Right atrium auricular region (tissue), 2 donors: ENCODE measurements around the gene SPTBN1. TPM values are rescaled to one million over a fixed set of nuclear protein-coding genes. Genes with fewer than 3 reads are reported as not detected.
A peak's percentile ranks its signal among the peaks of the same experiment; 100 is the strongest.

Experiments used
- DNase-seq: peaks from one replicate; pipeline ENCODE4 v3.0.0-alpha.2; 2019; ENCODE audit warnings: low spot score
- H3K27ac ChIP-seq, 2 donors: fragments of 200-600 bp; sonication (generic); 1 replicate in 1 of 2; 2 replicates in 1 of 2; pipeline ENCODE4 v1.5.1; 2016 to 2019
- H3K27me3 ChIP-seq, 2 donors: fragments of 200-600 bp; sonication (generic); one replicate each; pipeline versions ENCODE4 v1.5.1 to v1.6.0; 2017 to 2019
- H3K36me3 ChIP-seq: fragments of 200-600 bp; sonication (generic); one replicate; pipeline ENCODE4 v1.5.1; 2016
- H3K4me1 ChIP-seq, 2 donors: fragments of 200-600 bp; sonication (generic); one replicate each; pipeline versions ENCODE4 v1.5.1 to v1.6.0; 2017 to 2019
- H3K4me3 ChIP-seq, 2 donors: fragments of 200-600 bp; sonication (generic); 1 replicate in 1 of 2; 2 replicates in 1 of 2; pipeline ENCODE4 v1.5.1; 2017 to 2019; ENCODE audit warnings: mild to moderate bottlenecking in 1 of 2, moderate library complexity in 1 of 2
- H3K9me3 ChIP-seq, 2 donors: fragments of 200-600 bp; sonication (generic); one replicate each; pipeline ENCODE4 v1.5.1; 2019
- total RNA-seq, 2 donors: library from RNA; depleted of rRNA; stranded (reverse); fragments of >200 nt; gene quantifications; one replicate each; pipeline ENCODE4 v1.1.0, GENCODE V29; 2016
- TF ChIP-seq, protein P1 (sequence below), 2 donors: fragments of 200-600 bp; sonication (generic); IDR thresholded peaks; one replicate each; pipeline ENCODE4 v1.5.1; 2019; ENCODE audit warnings: antibody characterized with exemption in 2 of 2

Gene SPTBN1
- 100 to 1,000 TPM; 265 to 382 TPM for total RNA-seq

DNA sequence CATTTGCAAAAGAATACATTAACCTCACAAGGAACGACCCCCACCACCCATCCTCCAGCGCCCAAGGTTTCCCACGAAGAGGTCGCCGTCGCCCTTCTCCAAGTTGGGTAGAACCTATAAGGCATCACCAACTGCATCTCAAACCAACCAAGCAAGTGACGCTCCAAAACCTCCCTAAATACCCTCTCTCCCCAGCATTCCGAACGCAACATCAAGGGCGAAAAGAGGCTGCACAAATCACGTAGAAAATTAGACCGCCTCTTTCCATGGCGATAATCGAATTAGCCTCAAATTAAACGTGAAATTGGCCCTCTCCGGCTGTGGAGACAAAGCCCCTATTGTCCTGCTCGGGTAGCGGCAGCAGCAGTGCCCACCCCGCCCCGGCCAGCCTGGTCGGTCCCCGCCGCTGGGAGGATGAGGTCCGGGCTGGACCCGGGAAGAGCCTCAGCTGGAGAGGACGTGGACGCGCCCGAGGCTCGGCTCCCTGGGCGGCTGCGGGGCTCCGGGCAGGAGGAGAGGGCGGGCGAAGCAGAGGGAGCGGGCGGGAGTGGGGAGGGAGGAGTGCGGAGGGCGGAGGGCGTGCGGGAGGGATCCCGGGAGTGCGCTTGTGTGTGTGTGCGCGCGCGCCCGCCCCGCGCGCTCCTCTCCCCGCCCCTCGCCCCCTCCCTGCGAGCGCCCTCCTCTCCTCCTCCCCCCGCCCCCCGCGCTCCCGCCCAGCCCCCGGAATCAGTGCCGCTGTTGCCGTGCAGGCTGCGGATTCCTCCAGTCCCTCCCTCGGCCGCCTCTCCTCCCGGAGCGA is at the start of gene SPTBN1:
SPTBN1 (plus strand) TSS at position 765 of the 799 bp plus-strand sequence. CDS start 70,092 bp downstream, outside the sequence.
- Histone ChIP-seq H3K36me3 (no peaks in the 10 kb centered on the region), H3K27me3 (no peaks in the 10 kb centered on the region), H3K9me3 (no peaks in the 10 kb centered on the region), H3K27ac (peak within 1 kb of the TSS; percentile 96 to 97), H3K4me1 (peaks cover 0 to 34% of the 10 kb centered on the region in 2 donors), H3K4me3 (peak within 1 kb of the TSS; percentile 71 to 89)
- DNase-seq: peak; percentile 89
- TF ChIP-seq, protein P1, sequence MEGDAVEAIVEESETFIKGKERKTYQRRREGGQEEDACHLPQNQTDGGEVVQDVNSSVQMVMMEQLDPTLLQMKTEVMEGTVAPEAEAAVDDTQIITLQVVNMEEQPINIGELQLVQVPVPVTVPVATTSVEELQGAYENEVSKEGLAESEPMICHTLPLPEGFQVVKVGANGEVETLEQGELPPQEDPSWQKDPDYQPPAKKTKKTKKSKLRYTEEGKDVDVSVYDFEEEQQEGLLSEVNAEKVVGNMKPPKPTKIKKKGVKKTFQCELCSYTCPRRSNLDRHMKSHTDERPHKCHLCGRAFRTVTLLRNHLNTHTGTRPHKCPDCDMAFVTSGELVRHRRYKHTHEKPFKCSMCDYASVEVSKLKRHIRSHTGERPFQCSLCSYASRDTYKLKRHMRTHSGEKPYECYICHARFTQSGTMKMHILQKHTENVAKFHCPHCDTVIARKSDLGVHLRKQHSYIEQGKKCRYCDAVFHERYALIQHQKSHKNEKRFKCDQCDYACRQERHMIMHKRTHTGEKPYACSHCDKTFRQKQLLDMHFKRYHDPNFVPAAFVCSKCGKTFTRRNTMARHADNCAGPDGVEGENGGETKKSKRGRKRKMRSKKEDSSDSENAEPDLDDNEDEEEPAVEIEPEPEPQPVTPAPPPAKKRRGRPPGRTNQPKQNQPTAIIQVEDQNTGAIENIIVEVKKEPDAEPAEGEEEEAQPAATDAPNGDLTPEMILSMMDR (IDR thresholded peaks at IDR 0.05): no peak

DNA sequence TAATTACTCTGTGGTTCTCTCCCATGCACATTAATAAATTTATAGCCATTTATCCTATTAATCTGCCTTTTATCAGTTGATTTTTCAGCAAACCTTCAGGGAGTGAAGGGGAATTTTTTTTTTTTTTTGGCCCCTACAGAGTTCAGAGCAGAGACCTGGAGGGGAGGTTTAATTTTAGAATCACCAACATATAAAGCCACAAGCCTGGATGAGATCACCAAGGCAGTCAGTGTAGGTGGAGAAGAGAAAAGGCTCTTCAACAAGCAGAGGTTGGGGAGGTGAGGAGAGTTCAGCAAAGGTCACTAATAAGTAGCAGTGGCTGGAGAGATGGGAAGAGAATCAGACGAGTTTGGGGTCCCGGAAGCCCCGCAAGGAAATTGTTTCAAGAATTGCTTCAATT is 48.4 kb upstream of the SPTBN1 start:
- peaks cover 2 to 15% of the 10 kb centered on the region in 2 donors for H3K4me1 ChIP-seq

DNA sequence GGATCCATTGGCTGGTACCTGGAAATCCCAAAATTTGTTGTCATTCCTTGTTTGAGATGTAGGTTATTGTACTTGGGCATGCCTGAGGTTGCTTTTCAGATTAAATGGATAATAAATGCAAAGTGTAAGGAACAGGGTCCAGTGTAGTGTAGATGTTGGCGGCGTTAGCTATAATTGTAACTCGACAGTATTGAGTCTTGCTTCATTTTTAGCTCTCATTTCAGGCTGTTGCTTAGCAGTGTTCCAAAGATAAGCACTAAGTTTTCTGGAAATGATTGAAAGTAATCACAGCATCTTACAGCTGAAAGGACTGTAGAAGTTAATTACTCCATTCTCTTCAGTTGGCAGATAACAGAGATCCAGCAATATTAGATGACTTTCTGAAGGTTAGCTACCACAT is 47.8 kb upstream of the SPTBN1 start:
- no peak for DNase-seq
- Histone ChIP-seq H3K27me3 (no peaks in the 10 kb centered on the region), H3K27ac (no peak overlapping the region)

More for the DNA sequence above, 48.4 kb upstream of the SPTBN1 start:
- H3K4me3 ChIP-seq: no peak overlapping the region
- H3K9me3 ChIP-seq: no peaks in the 10 kb centered on the region
- no peaks in the 10 kb centered on the region for H3K36me3 ChIP-seq
- H3K27ac ChIP-seq: no peak overlapping the region
- no peak for DNase-seq
- TF ChIP-seq, protein P1 (IDR thresholded peaks at IDR 0.05): no peak
- H3K27me3 ChIP-seq: no peaks in the 10 kb centered on the region

DNA sequence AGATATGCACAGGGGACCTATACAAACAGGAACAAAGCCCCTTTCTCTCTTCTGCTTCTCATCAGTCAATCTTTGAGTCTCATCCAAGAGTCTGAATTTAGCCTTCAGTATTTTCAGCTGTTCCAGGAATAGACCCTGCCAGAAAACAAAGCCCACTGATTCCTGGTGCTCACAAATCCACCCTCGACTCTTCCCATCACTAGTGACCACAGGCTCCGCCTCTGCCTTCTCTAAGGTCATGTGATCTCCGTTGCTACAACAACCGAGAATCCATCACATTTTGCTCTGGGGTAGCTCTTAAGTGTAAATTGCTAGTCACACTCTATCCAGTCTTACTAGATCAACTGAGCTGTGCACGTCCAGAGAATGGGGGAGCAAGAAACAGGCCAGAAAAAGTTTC is 46.4 kb upstream of the SPTBN1 start:
- Histone ChIP-seq H3K36me3 (no peaks in the 10 kb centered on the region), H3K27me3 (no peaks in the 10 kb centered on the region), H3K4me1 (peaks cover 0 to 15% of the 10 kb centered on the region in 2 donors), H3K9me3 (no peaks in the 10 kb centered on the region), H3K27ac (no peak overlapping the region), H3K4me3 (no peak overlapping the region)
- TF ChIP-seq, protein P1 (IDR thresholded peaks at IDR 0.05): no peak
- no peak for DNase-seq

More for the DNA sequence above, 47.8 kb upstream of the SPTBN1 start:
- Histone ChIP-seq H3K9me3 (no peaks in the 10 kb centered on the region), H3K4me1 (peaks cover 2 to 15% of the 10 kb centered on the region in 2 donors), H3K36me3 (no peaks in the 10 kb centered on the region), H3K4me3 (no peak overlapping the region)
- TF ChIP-seq, protein P1 (IDR thresholded peaks at IDR 0.05): no peak

DNA sequence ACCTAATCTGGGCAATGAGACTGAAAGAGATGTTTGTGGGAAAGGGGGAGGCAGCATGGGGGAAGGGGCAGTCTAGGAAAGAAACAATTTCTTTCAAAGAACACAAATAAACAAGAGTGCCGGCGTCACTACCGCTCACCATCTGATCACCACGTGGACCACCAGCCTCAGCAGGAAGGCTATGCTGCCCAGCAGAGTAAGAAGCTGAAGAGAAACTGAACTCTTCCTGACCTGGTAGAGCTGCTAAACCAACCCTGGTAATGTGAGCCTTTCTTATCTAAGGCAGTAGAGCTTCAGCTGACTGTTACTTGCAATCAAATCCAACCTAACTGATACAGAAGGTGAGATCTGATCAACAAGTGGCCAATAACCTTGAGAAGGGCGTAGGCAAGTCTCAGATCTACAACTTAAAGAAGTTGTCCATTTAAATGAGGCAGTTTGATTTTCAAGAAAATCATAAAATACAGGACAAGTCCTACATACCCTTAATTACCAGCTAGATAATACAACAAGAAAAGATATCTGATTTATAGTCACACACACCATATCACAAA is 44.2 kb upstream of the SPTBN1 start:
- DNase-seq: no peak
- no peak overlapping the region for H3K27ac ChIP-seq
- H3K36me3 ChIP-seq: no peaks in the 10 kb centered on the region
- peaks cover 0 to 30% of the 10 kb centered on the region in 2 donors for H3K4me1 ChIP-seq
- H3K9me3 ChIP-seq: no peaks in the 10 kb centered on the region
- H3K4me3 ChIP-seq: no peak overlapping the region
- no peaks in the 10 kb centered on the region for H3K27me3 ChIP-seq
- TF ChIP-seq, protein P1 (IDR thresholded peaks at IDR 0.05): no peak
